HG03571 (cell line): ENCODE results near the gene DDRGK1.
"Not testable (repeated sequence)": the region's sequence is repeated elsewhere in the genome, so short reads cannot be mapped to it uniquely, and the experiment has no call there.

ENCODE experiments used
- ATAC-seq: cut with Tn5 transposase; IDR thresholded peaks from one replicate; pipeline ENCODE4 v1.9.1; 2021; ENCODE audit not compliant: unreplicated experiment

The DDRGK1 gene

GRCh38 chr20:3218307-3218988 is 14.0 kb upstream of the DDRGK1 start:
- no peak for ATAC-seq

GRCh38 chr20:3215359-3215917 is 11.0 kb upstream of the DDRGK1 start:
- not testable (repeated sequence) for ATAC-seq

- ATAC-seq, result no peak
Observed at GRCh38 chr20:3213226-3213625, 8.7 kb upstream of the DDRGK1 start.

- no peak for ATAC-seq
Observed at GRCh38 chr20:3210346-3210745, 5.9 kb upstream of the DDRGK1 start.

- ATAC-seq, result no peak
Observed at GRCh38 chr20:3209946-3210317, 5.5 kb upstream of the DDRGK1 start.

- no peak for ATAC-seq
Observed at GRCh38 chr20:3209257-3209945, 4.9 kb upstream of the DDRGK1 start, which contains the start of gene ITPA. ITPA (plus strand) TSS chr20:3209498; CDS start chr20:3209552, 54 bp downstream.

GRCh38 chr20:3208786-3209256 is 4.3 kb upstream of the DDRGK1 start:
- ATAC-seq, result no peak

GRCh38 chr20:3203315-3204123 is 963 bp downstream of the DDRGK1 start:
- ATAC-seq, result no peak

GRCh38 chr20:3202965-3203314 is 1.5 kb downstream of the DDRGK1 start:
- no peak for ATAC-seq

GRCh38 chr20:3199976-3200755 is 4.3 kb downstream of the DDRGK1 start:
- no peak for ATAC-seq

GRCh38 chr20:3199206-3199605 is 5.3 kb downstream of the DDRGK1 start:
- no peak for ATAC-seq

GRCh38 chr20:3195590-3196237 is 8.8 kb downstream of the DDRGK1 start:
- ATAC-seq, result no peak

GRCh38 chr20:3194617-3195280 is 9.7 kb downstream of the DDRGK1 start:
- ATAC-seq, result no peak

GRCh38 chr20:3193806-3194616 is 10.5 kb downstream of the DDRGK1 start:
- ATAC-seq, result no peak

GRCh38 chr20:3192226-3193015 is 12.1 kb downstream of the DDRGK1 start:
- no peak for ATAC-seq

GRCh38 chr20:3190681-3191111 is 13.8 kb downstream of the DDRGK1 start:
- no peak for ATAC-seq

- ATAC-seq, result no peak
Observed at GRCh38 chr20:3189561-3190131, 14.8 kb downstream of the DDRGK1 start.
